Kidney (tissue), 14 donors: Measurements from ENCODE around the gene GADD45G. TPM values are rescaled to one million over a fixed set of nuclear protein-coding genes. Genes with fewer than 3 reads are reported as not detected.

ENCODE experiments used
- DNase-seq, 5 donors: peaks; one replicate each; pipeline ENCODE4 v3.0.0-alpha.2; 2013 to 2020
- FAIRE-seq: peaks from 2 replicates; lab custom pipeline; 2012; peaks lifted over from hg19 to GRCh38; lab: Jason Lieb, UNC
- H3K27ac ChIP-seq, 2 donors: one replicate each; pipeline ENCODE4 v1.7.0; 2013; ENCODE audit warnings: low read depth in 2 of 2, low read length in 2 of 2, inconsistent platforms in 1 of 2
- H3K27me3 ChIP-seq: one replicate; pipeline ENCODE4 v1.7.1; 2013; ENCODE audit warnings: low read length, inconsistent platforms; ENCODE audit not compliant: control insufficient read depth, insufficient read depth
- H3K36me3 ChIP-seq, 3 donors: one replicate each; pipeline versions ENCODE4 v1.7.0 to v1.7.1; 2013; ENCODE audit warnings: low read length in 3 of 3, control low read depth in 1 of 3, inconsistent platforms in 1 of 3; ENCODE audit not compliant: insufficient read depth in 3 of 3, control insufficient read depth in 2 of 3
- H3K4me1 ChIP-seq, 3 donors: one replicate each; pipeline versions ENCODE4 v1.7.0 to v1.7.1; 2013; ENCODE audit warnings: low read length in 3 of 3, inconsistent platforms in 1 of 3, low read depth in 1 of 3; ENCODE audit not compliant: control insufficient read depth in 2 of 3, insufficient read depth in 2 of 3
- H3K4me3 ChIP-seq, 3 donors: one replicate each; pipeline versions ENCODE4 v1.7.0 to v1.8.1; 2013; ENCODE audit warnings: low read length in 3 of 3, control low read depth in 1 of 3, inconsistent platforms in 1 of 3
- H3K9ac ChIP-seq, 3 donors: one replicate each; pipeline versions ENCODE4 v1.7.0 to v1.7.1; 2013; ENCODE audit warnings: low read length in 3 of 3, control low read depth in 1 of 3, inconsistent platforms in 1 of 3
- H3K9me3 ChIP-seq, 3 donors: one replicate each; pipeline versions ENCODE4 v1.7.0 to v1.7.1; 2013; ENCODE audit warnings: low read length in 3 of 3, control low read depth in 1 of 3, inconsistent platforms in 1 of 3; ENCODE audit not compliant: control insufficient read depth in 2 of 3, insufficient read depth in 1 of 3
- CTCF ChIP-seq: IDR thresholded peaks from 3 replicates; pipeline ENCODE4 v1.5.1; 2012; ENCODE audit warnings: mild to moderate bottlenecking, moderate library complexity, borderline replicate concordance; ENCODE audit not compliant: insufficient read depth; ENCODE audit errors: extremely low read depth
- intact Hi-C: fragments of 100-400 bp; cut with DNase I; formaldehyde crosslinking; loops from one replicate; pipeline ENCODE4 v1.11.1; 2022
- polyA plus RNA-seq: library from polyadenylated mRNA; stranded (reverse); fragments of 350-450 nt; fragmentation: Illumina TruSeq; extraction: RNeasy Lipid Tissue Mini Kit (QIAGEN cat#74804); gene quantifications from one replicate; pipeline ENCODE4 v1.2.3, GENCODE V29; 2014; ENCODE audit warnings: low read depth, low replicate concordance; ENCODE audit not compliant: insufficient read depth
- total RNA-seq: library from RNA; stranded (reverse); fragmentation: NEBNext Ultra II Directional; extraction: Animal tissue kit (Norgen Biotek cat#: 25700); gene quantifications from one replicate; pipeline ENCODE4 v1.2.1, GENCODE V29; 2021
- donor health status: control.
- donor health status: control.
- donor health status: control.
- donor health status: control.
- donor health status: control.
- donor health status: DM: yes; HTN: yes; CAD: no.
- donor health status: Normal renal cell carcinoma (clear cell type).

The GADD45G gene
- total and polyA plus RNA-seq, 2 donors from 2014 or later = 7.3 to 48.4 TPM

- no peaks in the 10 kb centered on the region for H3K9me3 ChIP-seq
- H3K27ac ChIP-seq = no peak overlapping the region
- H3K9ac ChIP-seq = no peak overlapping the region
- intact Hi-C loops = no loop called here
- H3K36me3 ChIP-seq = no peaks in the 10 kb centered on the region
- H3K4me3 ChIP-seq = no peak overlapping the region
- TF ChIP-seq CTCF = no peak
- H3K4me1 ChIP-seq = peaks cover 0 to 3% (median 0%) of the 10 kb centered on the region in 3 donors
- FAIRE-seq = no peak
- H3K27me3 ChIP-seq = no peaks in the 10 kb centered on the region
- peak in 1 of 5 donors; percentile 25 for DNase-seq
Observed at GRCh38 chr9:89630508-89630907, 25.7 kb downstream of the GADD45G start.

DNA sequence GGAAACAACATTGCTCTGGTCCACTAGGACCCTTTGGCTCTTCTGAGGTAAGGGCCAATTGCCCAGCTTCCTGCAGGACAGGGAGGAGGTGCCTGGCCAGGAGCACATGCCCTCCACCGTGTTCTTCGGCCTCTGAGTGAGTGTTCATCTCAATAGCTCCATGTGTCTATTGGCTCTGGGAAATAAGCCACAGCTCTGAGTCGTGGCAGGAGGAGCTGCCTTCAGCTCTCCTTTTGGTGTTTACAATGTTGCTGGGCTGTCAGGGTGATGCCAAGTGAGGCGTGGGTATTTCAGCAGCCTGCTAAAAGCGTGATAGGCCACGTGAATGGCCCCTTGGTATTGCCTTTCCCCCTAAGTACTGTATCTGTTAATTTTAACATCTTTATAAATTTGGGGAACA, 26.6 kb downstream of the GADD45G start:
- Histone ChIP-seq H3K36me3 (no peaks in the 10 kb centered on the region), H3K27me3 (no peaks in the 10 kb centered on the region), H3K9me3 (no peaks in the 10 kb centered on the region), H3K27ac (no peak overlapping the region), H3K4me1 (peaks cover 0 to 6% (median 0%) of the 10 kb centered on the region in 3 donors), H3K9ac (no peak overlapping the region), H3K4me3 (no peak overlapping the region)
- intact Hi-C loops = no loop called here
- TF ChIP-seq CTCF = no peak
- FAIRE-seq (no peak), DNase-seq (peak in 1 of 5 donors; percentile 22)

DNA sequence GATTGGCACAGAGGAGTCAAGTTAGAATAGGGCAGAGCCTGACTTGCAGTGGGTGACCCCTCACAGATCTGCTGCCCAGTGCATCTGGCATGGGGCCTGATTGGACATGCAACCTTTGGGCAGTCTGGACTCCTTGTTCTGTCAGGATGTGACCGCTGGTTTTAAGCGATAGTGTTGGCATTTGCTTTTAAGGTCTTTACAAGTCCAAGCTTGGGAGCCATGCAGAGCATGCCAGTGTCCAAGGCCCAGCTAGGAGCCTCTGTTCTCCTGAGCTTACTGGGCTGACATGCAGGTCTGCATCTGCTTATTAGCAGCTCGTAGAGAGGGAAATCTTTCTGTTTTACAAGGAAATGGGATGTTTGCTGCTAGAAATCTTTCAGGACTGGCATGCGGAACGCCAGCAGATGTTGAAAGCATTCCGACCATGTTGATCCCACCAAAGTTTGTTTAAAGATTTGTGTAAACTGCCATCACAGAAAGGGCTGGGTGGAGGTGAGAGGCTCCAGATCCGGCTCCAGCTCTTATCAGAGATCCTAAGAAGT, 27.5 kb downstream of the GADD45G start:
- intact Hi-C loops = no loop called here
- no peak for FAIRE-seq
- no peak overlapping the region for H3K9ac ChIP-seq
- no peak for DNase-seq
- H3K27ac ChIP-seq = no peak overlapping the region
- no peak overlapping the region for H3K4me3 ChIP-seq
- no peaks in the 10 kb centered on the region for H3K36me3 ChIP-seq
- no peaks in the 10 kb centered on the region for H3K9me3 ChIP-seq
- no peak for TF ChIP-seq CTCF
- no peaks in the 10 kb centered on the region for H3K27me3 ChIP-seq
- H3K4me1 ChIP-seq = peaks cover 0 to 6% (median 0%) of the 10 kb centered on the region in 3 donors

DNA sequence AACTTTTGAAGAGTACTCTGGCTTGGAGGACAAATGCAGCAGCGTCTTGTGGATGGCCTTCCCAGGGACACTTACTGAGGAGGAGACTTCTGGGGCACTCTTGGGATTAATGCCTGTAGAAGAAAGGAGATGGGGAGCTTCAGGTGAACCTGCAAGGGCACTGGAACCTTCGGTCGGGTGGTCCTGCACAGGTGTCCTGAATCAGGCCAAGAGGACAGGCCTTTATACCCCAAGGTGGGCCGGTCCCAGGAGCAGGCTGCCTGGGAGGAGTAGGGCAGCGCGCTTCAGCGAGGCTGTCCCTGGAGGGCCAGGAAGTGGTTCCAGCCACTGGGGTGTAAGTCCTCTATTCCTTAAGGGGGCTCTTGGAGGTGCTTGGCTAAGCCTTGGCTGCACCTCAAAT, 27.9 kb downstream of the GADD45G start:
- FAIRE-seq = no peak
- Histone ChIP-seq H3K4me1 (peaks cover 0 to 6% (median 0%) of the 10 kb centered on the region in 3 donors), H3K9me3 (no peaks in the 10 kb centered on the region), H3K9ac (no peak overlapping the region), H3K4me3 (no peak overlapping the region), H3K27ac (no peak overlapping the region), H3K27me3 (no peaks in the 10 kb centered on the region), H3K36me3 (no peaks in the 10 kb centered on the region)
- intact Hi-C loops = no loop called here
- DNase-seq = peak in 1 of 5 donors; percentile 33
- no peak for TF ChIP-seq CTCF
